Measurements from ENCODE around the gene SPDYE5. TPM values are rescaled to one million over a fixed set of nuclear protein-coding genes. Genes with fewer than 3 reads are reported as not detected.
"Not testable (repeated sequence)": the region's sequence is repeated elsewhere in the genome, so short reads cannot be mapped to it uniquely, and the experiment has no call there.

Gene SPDYE5
- total RNA-seq (not detected in 2 replicates), polyA plus RNA-seq (1.4 and 1.5 TPM in 2 replicates)

GRCh38 chr7:75492020-75492419, at the start of gene SPDYE5:
Gene SPDYE5, plus strand, starts transcription at chr7:75492320. Its CDS starts 1,728 bp downstream, at chr7:75494048.
- not testable (repeated sequence) for H3K27me3 ChIP-seq; H3K4me1 ChIP-seq (ENCODE audit: insufficient read depth); H3K9me2 ChIP-seq (replicated peaks; ENCODE audit: insufficient read depth); H4K20me1 ChIP-seq (ENCODE audit: insufficient read depth, poor library complexity, severe bottlenecking); DNase-seq (ENCODE audit: low spot score); H3K27ac ChIP-seq; H3K4me3 ChIP-seq; H3K9me3 ChIP-seq (ENCODE audit: low read depth); H3K36me3 ChIP-seq (replicated peaks; ENCODE audit: insufficient read depth, low read depth); H3K79me2 ChIP-seq; H2AFZ ChIP-seq; H3K4me2 ChIP-seq
- 90% methylated on average over 5 of the region's 6 CpGs for WGBS (ENCODE audit: low lambda C conversion rate, missing lambda C conversion rate)

GRCh38 chr7:75442465-75443111, 49.5 kb upstream of the SPDYE5 start:
- Histone ChIP-seq H2AFZ (peak overlapping the region; percentile 93), H3K79me2 (peaks cover 14% of the 10 kb centered on the region), H3K4me3 (peak overlapping the region; percentile 95), H3K27ac (peak overlapping the region; percentile 96), H3K4me2 (peak overlapping the region; percentile 85)
- H3K27me3 ChIP-seq; H3K9me2 ChIP-seq (replicated peaks; ENCODE audit: insufficient read depth); H3K4me1 ChIP-seq (ENCODE audit: insufficient read depth); H3K9me3 ChIP-seq (ENCODE audit: low read depth); DNase-seq (ENCODE audit: low spot score); H3K36me3 ChIP-seq (replicated peaks; ENCODE audit: insufficient read depth, low read depth); H4K20me1 ChIP-seq (ENCODE audit: insufficient read depth, poor library complexity, severe bottlenecking): not testable (repeated sequence)
- 2% methylated on average over 45 of the region's 76 CpGs for WGBS (ENCODE audit: low lambda C conversion rate, missing lambda C conversion rate)

GRCh38 chr7:75449946-75450345, 42.2 kb upstream of the SPDYE5 start:
- not testable (repeated sequence) for H3K27me3 ChIP-seq; H3K4me3 ChIP-seq; DNase-seq (ENCODE audit: low spot score); H4K20me1 ChIP-seq (ENCODE audit: insufficient read depth, poor library complexity, severe bottlenecking); H2AFZ ChIP-seq; H3K4me1 ChIP-seq (ENCODE audit: insufficient read depth); H3K9me2 ChIP-seq (replicated peaks; ENCODE audit: insufficient read depth); H3K27ac ChIP-seq; H3K36me3 ChIP-seq (replicated peaks; ENCODE audit: insufficient read depth, low read depth); H3K79me2 ChIP-seq; H3K4me2 ChIP-seq; H3K9me3 ChIP-seq (ENCODE audit: low read depth)
- 82% methylated on average over 4 of the region's 5 CpGs for WGBS (ENCODE audit: low lambda C conversion rate, missing lambda C conversion rate)

- not testable (repeated sequence) for H3K9me3 ChIP-seq (ENCODE audit: low read depth); H4K20me1 ChIP-seq (ENCODE audit: insufficient read depth, poor library complexity, severe bottlenecking); H3K36me3 ChIP-seq (replicated peaks; ENCODE audit: insufficient read depth, low read depth); H3K79me2 ChIP-seq; DNase-seq (ENCODE audit: low spot score); H3K27me3 ChIP-seq; H3K4me2 ChIP-seq; H3K4me3 ChIP-seq; H3K9me2 ChIP-seq (replicated peaks; ENCODE audit: insufficient read depth); H3K27ac ChIP-seq; H3K4me1 ChIP-seq (ENCODE audit: insufficient read depth); H2AFZ ChIP-seq
- WGBS (ENCODE audit: low lambda C conversion rate, missing lambda C conversion rate), result 22% methylated on average over 4 of the region's 4 CpGs
- TF ChIP-seq CTCF (IDR thresholded peaks at IDR 0.05; ENCODE audit: poor library complexity), result peak; percentile 44
Observed at GRCh38 chr7:75452494-75452955, 39.6 kb upstream of the SPDYE5 start.

- WGBS (ENCODE audit: low lambda C conversion rate, missing lambda C conversion rate), result 93% methylated on average over 8 of the region's 10 CpGs
- not testable (repeated sequence) for DNase-seq (ENCODE audit: low spot score)
Observed at GRCh38 chr7:75456403-75456802, 35.7 kb upstream of the SPDYE5 start.

GRCh38 chr7:75458034-75458433, 34.1 kb upstream of the SPDYE5 start:
- not testable (repeated sequence) for H3K27me3 ChIP-seq; H3K27ac ChIP-seq; H3K36me3 ChIP-seq (replicated peaks; ENCODE audit: insufficient read depth, low read depth); H3K79me2 ChIP-seq; H3K4me3 ChIP-seq; H3K9me2 ChIP-seq (replicated peaks; ENCODE audit: insufficient read depth); H4K20me1 ChIP-seq (ENCODE audit: insufficient read depth, poor library complexity, severe bottlenecking); H3K4me2 ChIP-seq; H3K4me1 ChIP-seq (ENCODE audit: insufficient read depth); H2AFZ ChIP-seq; H3K9me3 ChIP-seq (ENCODE audit: low read depth); DNase-seq (ENCODE audit: low spot score)
- 92% methylated on average over 3 of the region's 5 CpGs for WGBS (ENCODE audit: low lambda C conversion rate, missing lambda C conversion rate)

More at GRCh38 chr7:75456403-75456802, 35.7 kb upstream of the SPDYE5 start:
- H4K20me1 ChIP-seq (ENCODE audit: insufficient read depth, poor library complexity, severe bottlenecking); H3K9me3 ChIP-seq (ENCODE audit: low read depth); H3K4me3 ChIP-seq; H3K4me2 ChIP-seq; H2AFZ ChIP-seq; H3K36me3 ChIP-seq (replicated peaks; ENCODE audit: insufficient read depth, low read depth); H3K27ac ChIP-seq; H3K27me3 ChIP-seq; H3K4me1 ChIP-seq (ENCODE audit: insufficient read depth); H3K9me2 ChIP-seq (replicated peaks; ENCODE audit: insufficient read depth); H3K79me2 ChIP-seq: not testable (repeated sequence)

- H3K79me2 ChIP-seq; H3K4me1 ChIP-seq (ENCODE audit: insufficient read depth); H3K4me3 ChIP-seq; H3K9me3 ChIP-seq (ENCODE audit: low read depth); H2AFZ ChIP-seq; H3K27ac ChIP-seq; H3K4me2 ChIP-seq; H3K9me2 ChIP-seq (replicated peaks; ENCODE audit: insufficient read depth); H3K36me3 ChIP-seq (replicated peaks; ENCODE audit: insufficient read depth, low read depth); H4K20me1 ChIP-seq (ENCODE audit: insufficient read depth, poor library complexity, severe bottlenecking); DNase-seq (ENCODE audit: low spot score); H3K27me3 ChIP-seq: not testable (repeated sequence)
- WGBS (ENCODE audit: low lambda C conversion rate, missing lambda C conversion rate), result 78% methylated on average over 5 of the region's 5 CpGs
Observed at GRCh38 chr7:75460541-75460940, 31.6 kb upstream of the SPDYE5 start.

GRCh38 chr7:75470166-75470565, 22.0 kb upstream of the SPDYE5 start:
- H3K36me3 ChIP-seq (replicated peaks; ENCODE audit: insufficient read depth, low read depth); H3K27me3 ChIP-seq; H3K4me1 ChIP-seq (ENCODE audit: insufficient read depth); H3K4me2 ChIP-seq; H3K27ac ChIP-seq; H3K9me3 ChIP-seq (ENCODE audit: low read depth); H3K4me3 ChIP-seq; H2AFZ ChIP-seq; DNase-seq (ENCODE audit: low spot score); H3K9me2 ChIP-seq (replicated peaks; ENCODE audit: insufficient read depth); H3K79me2 ChIP-seq; H4K20me1 ChIP-seq (ENCODE audit: insufficient read depth, poor library complexity, severe bottlenecking): not testable (repeated sequence)
- WGBS (ENCODE audit: low lambda C conversion rate, missing lambda C conversion rate), result no CpG with 5 or more reads among the region's 4 CpGs
